ENCODE results near the gene FAM78A. TPM values are rescaled to one million over a fixed set of nuclear protein-coding genes. Genes with fewer than 3 reads are reported as not detected.
A peak's percentile ranks its signal among the peaks of the same experiment; 100 is the strongest.

The FAM78A gene
- total RNA-seq, 2 donors from 2014 or later = 38.0 to 42.3 TPM

- Mint-ChIP-seq H3K27me3 (ENCODE audit: low read depth) (no peaks in the 10 kb centered on the region), H3K36me3 (ENCODE audit: insufficient read depth in 2 of 2) (peaks cover 0 to 5% of the 10 kb centered on the region in 2 donors), H3K4me3 (no peak overlapping the region), H3K9me3 (peaks cover 2% of the 10 kb centered on the region in 2 donors), H3K4me1 (ENCODE audit: low read depth) (peaks cover 33% of the 10 kb centered on the region), H3K27ac (no peak overlapping the region)
- no peak for DNase-seq
- no peak for ATAC-seq (replicated peaks in 1 of 2)
Observed at GRCh38 chr9:131240047-131240921, 36.0 kb downstream of the FAM78A start.

GRCh38 chr9:131239161-131239975 lies 36.9 kb downstream of the FAM78A start:
- Mint-ChIP-seq H3K4me1 (ENCODE audit: low read depth) (peaks cover 35% of the 10 kb centered on the region), H3K27me3 (ENCODE audit: low read depth) (no peaks in the 10 kb centered on the region), H3K4me3 (peak overlapping the region; percentile 16 to 51), H3K27ac (peak overlapping the region; percentile 82), H3K36me3 (ENCODE audit: insufficient read depth in 2 of 2) (peaks cover 0 to 6% of the 10 kb centered on the region in 2 donors), H3K9me3 (peaks cover 2% of the 10 kb centered on the region in 2 donors)
- DNase-seq (no peak), ATAC-seq (replicated peaks in 1 of 2) (no peak)

- no peaks in the 10 kb centered on the region for H3K27me3 Mint-ChIP-seq (ENCODE audit: low read depth)
- H3K9me3 Mint-ChIP-seq = peaks cover 2% of the 10 kb centered on the region in 2 donors
- H3K4me1 Mint-ChIP-seq (ENCODE audit: low read depth) = peaks cover 43% of the 10 kb centered on the region
- no peak for DNase-seq
- H3K27ac Mint-ChIP-seq = peak overlapping the region; percentile 96
- peak overlapping the region; percentile 83 to 89 for H3K4me3 Mint-ChIP-seq
- peaks cover 0 to 9% of the 10 kb centered on the region in 2 donors for H3K36me3 Mint-ChIP-seq (ENCODE audit: insufficient read depth in 2 of 2)
- peak; percentile 12 to 34 for ATAC-seq (replicated peaks in 1 of 2)
Observed at GRCh38 chr9:131238402-131239021, 37.8 kb downstream of the FAM78A start.

- Mint-ChIP-seq H3K4me3 (peak overlapping the region; percentile 83 to 89), H3K27me3 (ENCODE audit: low read depth) (no peaks in the 10 kb centered on the region), H3K4me1 (ENCODE audit: low read depth) (peaks cover 48% of the 10 kb centered on the region), H3K27ac (peak overlapping the region; percentile 96), H3K9me3 (peaks cover 2% of the 10 kb centered on the region in 2 donors), H3K36me3 (ENCODE audit: insufficient read depth in 2 of 2) (peaks cover 0 to 7% of the 10 kb centered on the region in 2 donors)
- ATAC-seq (replicated peaks in 1 of 2) (peak; percentile 96 to 98), DNase-seq (peak; percentile 90 to 91)
Observed at GRCh38 chr9:131237931-131238401, 38.3 kb downstream of the FAM78A start.

GRCh38 chr9:131237291-131237690 lies 39.0 kb downstream of the FAM78A start:
- Mint-ChIP-seq H3K36me3 (ENCODE audit: insufficient read depth in 2 of 2) (peaks cover 0 to 6% of the 10 kb centered on the region in 2 donors), H3K27me3 (ENCODE audit: low read depth) (no peaks in the 10 kb centered on the region), H3K4me3 (peak overlapping the region; percentile 83 to 89), H3K9me3 (no peaks in the 10 kb centered on the region), H3K27ac (peak overlapping the region; percentile 96), H3K4me1 (ENCODE audit: low read depth) (peaks cover 48% of the 10 kb centered on the region)
- DNase-seq (no peak), ATAC-seq (replicated peaks in 1 of 2) (no peak)

- Mint-ChIP-seq H3K4me3 (peak overlapping the region in 1 of 2 donors; percentile 10), H3K27me3 (ENCODE audit: low read depth) (no peaks in the 10 kb centered on the region), H3K4me1 (ENCODE audit: low read depth) (peaks cover 48% of the 10 kb centered on the region), H3K27ac (no peak overlapping the region), H3K36me3 (ENCODE audit: insufficient read depth in 2 of 2) (peaks cover 0 to 8% of the 10 kb centered on the region in 2 donors), H3K9me3 (no peaks in the 10 kb centered on the region)
- DNase-seq (no peak), ATAC-seq (replicated peaks in 1 of 2) (no peak)
Observed at GRCh38 chr9:131236761-131237160, 39.5 kb downstream of the FAM78A start.

- no peak for DNase-seq
- Mint-ChIP-seq H3K4me3 (no peak overlapping the region), H3K4me1 (ENCODE audit: low read depth) (peaks cover 48% of the 10 kb centered on the region), H3K27ac (no peak overlapping the region), H3K36me3 (ENCODE audit: insufficient read depth in 2 of 2) (peaks cover 0 to 9% of the 10 kb centered on the region in 2 donors), H3K27me3 (ENCODE audit: low read depth) (no peaks in the 10 kb centered on the region), H3K9me3 (no peaks in the 10 kb centered on the region)
- no peak for ATAC-seq (replicated peaks in 1 of 2)
Observed at GRCh38 chr9:131236161-131236560, 40.1 kb downstream of the FAM78A start.

GRCh38 chr9:131235480-131235851 lies 40.8 kb downstream of the FAM78A start:
- DNase-seq = no peak
- ATAC-seq (replicated peaks in 1 of 2) = no peak
- H3K27me3 Mint-ChIP-seq (ENCODE audit: low read depth) = no peaks in the 10 kb centered on the region
- peaks cover 48% of the 10 kb centered on the region for H3K4me1 Mint-ChIP-seq (ENCODE audit: low read depth)
- peaks cover 0 to 13% of the 10 kb centered on the region in 2 donors for H3K36me3 Mint-ChIP-seq (ENCODE audit: insufficient read depth in 2 of 2)
- H3K9me3 Mint-ChIP-seq = no peaks in the 10 kb centered on the region
- no peak overlapping the region for H3K27ac Mint-ChIP-seq
- H3K4me3 Mint-ChIP-seq = no peak overlapping the region

- no peak overlapping the region for H3K27ac Mint-ChIP-seq
- no peaks in the 10 kb centered on the region for H3K27me3 Mint-ChIP-seq (ENCODE audit: low read depth)
- peaks cover 0 to 18% of the 10 kb centered on the region in 2 donors for H3K36me3 Mint-ChIP-seq (ENCODE audit: insufficient read depth in 2 of 2)
- peaks cover 43% of the 10 kb centered on the region for H3K4me1 Mint-ChIP-seq (ENCODE audit: low read depth)
- DNase-seq (no peak), ATAC-seq (replicated peaks in 1 of 2) (no peak)
- H3K4me3 Mint-ChIP-seq = no peak overlapping the region
- H3K9me3 Mint-ChIP-seq = no peaks in the 10 kb centered on the region
Observed at GRCh38 chr9:131234799-131235479, 41.4 kb downstream of the FAM78A start.

- H3K27ac Mint-ChIP-seq = peak overlapping the region; percentile 70
- no peaks in the 10 kb centered on the region for H3K27me3 Mint-ChIP-seq (ENCODE audit: low read depth)
- ATAC-seq (replicated peaks in 1 of 2) = peak in 1 of 2 donors; percentile 38
- peaks cover 35% of the 10 kb centered on the region for H3K4me1 Mint-ChIP-seq (ENCODE audit: low read depth)
- H3K9me3 Mint-ChIP-seq = no peaks in the 10 kb centered on the region
- peak overlapping the region; percentile 35 to 74 for H3K4me3 Mint-ChIP-seq
- H3K36me3 Mint-ChIP-seq (ENCODE audit: insufficient read depth in 2 of 2) = peaks cover 0 to 19% of the 10 kb centered on the region in 2 donors
- no peak for DNase-seq
Observed at GRCh38 chr9:131233995-131234394, 42.3 kb downstream of the FAM78A start.

GRCh38 chr9:131233556-131233955 lies 42.8 kb downstream of the FAM78A start:
- Mint-ChIP-seq H3K4me1 (ENCODE audit: low read depth) (peaks cover 32% of the 10 kb centered on the region), H3K4me3 (peak overlapping the region; percentile 35 to 74), H3K9me3 (no peaks in the 10 kb centered on the region), H3K36me3 (ENCODE audit: insufficient read depth in 2 of 2) (peaks cover 0 to 19% of the 10 kb centered on the region in 2 donors), H3K27me3 (ENCODE audit: low read depth) (no peaks in the 10 kb centered on the region), H3K27ac (peak overlapping the region; percentile 70)
- peak in 1 of 2 donors; percentile 24 for ATAC-seq (replicated peaks in 1 of 2)
- peak in 1 of 2 donors; percentile 36 for DNase-seq

GRCh38 chr9:131228988-131229387 lies 47.3 kb downstream of the FAM78A start:
- H3K27me3 Mint-ChIP-seq (ENCODE audit: low read depth) = no peaks in the 10 kb centered on the region
- no peak overlapping the region for H3K4me3 Mint-ChIP-seq
- H3K27ac Mint-ChIP-seq = no peak overlapping the region
- peaks cover 9% of the 10 kb centered on the region for H3K4me1 Mint-ChIP-seq (ENCODE audit: low read depth)
- no peaks in the 10 kb centered on the region for H3K9me3 Mint-ChIP-seq
- H3K36me3 Mint-ChIP-seq (ENCODE audit: insufficient read depth in 2 of 2) = peaks cover 0 to 17% of the 10 kb centered on the region in 2 donors
- no peak for ATAC-seq (replicated peaks in 1 of 2)
- DNase-seq = no peak
